Vagina (tissue), 2 donors: Measurements from ENCODE around the gene ARMC9. TPM values are rescaled to one million over a fixed set of nuclear protein-coding genes. Genes with fewer than 3 reads are reported as not detected.

ENCODE experiments used
- DNase-seq, 2 donors: peaks; one replicate each; pipeline ENCODE4 v3.0.0-alpha.2; 2017; ENCODE audit errors: extremely low spot score in 2 of 2
- H3K27ac ChIP-seq: fragments of 200-600 bp; sonication (generic); one replicate; pipeline ENCODE4 v1.5.1; 2019
- H3K27me3 ChIP-seq: fragments of 200-600 bp; sonication (generic); one replicate; pipeline ENCODE4 v1.5.1; 2019
- H3K36me3 ChIP-seq, 2 donors: fragments of 200-600 bp; sonication (generic); one replicate each; pipeline ENCODE4 v1.5.1; 2017 to 2019
- H3K4me1 ChIP-seq: fragments of 200-600 bp; sonication (generic); one replicate; pipeline ENCODE4 v1.5.1; 2019
- H3K4me3 ChIP-seq, 2 donors: fragments of 200-600 bp; sonication (generic); 1 replicate in 1 of 2; 2 replicates in 1 of 2; pipeline ENCODE4 v1.5.1; 2016 to 2019
- H3K9me3 ChIP-seq: fragments of 200-600 bp; sonication (generic); one replicate; pipeline ENCODE4 v1.5.1; 2019
- CTCF ChIP-seq, 3 experiments: fragments of 450-650 bp in 2 of 3; fragments of 200-600 bp in 1 of 3; sonication (generic) in 1 of 3; IDR thresholded peaks; one replicate each; pipeline ENCODE4 v1.5.1; 2017 to 2019; ENCODE audit warnings: antibody characterized with exemption in 3 of 3, mild to moderate bottlenecking in 2 of 3, moderate library complexity in 2 of 3
- POLR2A ChIP-seq, 2 donors: fragments of 450-650 bp; IDR thresholded peaks; one replicate each; pipeline ENCODE4 v1.6.1; 2017; ENCODE audit warnings: antibody characterized with exemption in 2 of 2, mild to moderate bottlenecking in 2 of 2, moderate library complexity in 2 of 2
- POLR2AphosphoS5 ChIP-seq, 2 donors: sonication (generic); formaldehyde crosslinking; IDR thresholded peaks; one replicate each; pipeline ENCODE4 v1.9.0; 2017; ENCODE audit warnings: antibody characterized with exemption in 2 of 2, mild to moderate bottlenecking in 2 of 2, low read depth in 1 of 2; ENCODE audit not compliant: insufficient read depth in 1 of 2
- intact Hi-C: fragments of 100-400 bp; cut with DNase I; formaldehyde crosslinking; loops from one replicate; pipeline ENCODE4 v1.15.1; 2023
- total RNA-seq: library from RNA; depleted of rRNA; stranded (reverse); fragments of >200 nt; gene quantifications from one replicate; pipeline ENCODE4 v1.2.3, GENCODE V29; 2016

ARMC9 gene
- total RNA-seq, 1 donor from 2014 or later = 16.0 TPM

- H3K27ac ChIP-seq = no peak overlapping the region
- TF ChIP-seq POLR2A (IDR thresholded peaks at IDR 0.05) = no peak
- no peak for TF ChIP-seq CTCF (IDR thresholded peaks at IDR 0.05)
- no peak for TF ChIP-seq POLR2AphosphoS5 (IDR thresholded peaks at IDR 0.05; ENCODE audit: insufficient read depth in 1 of 2, low read depth in 1 of 2)
- no peak overlapping the region for H3K4me3 ChIP-seq
- intact Hi-C loops = no loop called here
- no peaks in the 10 kb centered on the region for H3K36me3 ChIP-seq
- H3K27me3 ChIP-seq = no peaks in the 10 kb centered on the region
- H3K4me1 ChIP-seq = no peaks in the 10 kb centered on the region
- no peak for DNase-seq
- no peaks in the 10 kb centered on the region for H3K9me3 ChIP-seq
Observed at GRCh38 chr2:231332872-231333500, 134.6 kb downstream of the ARMC9 start.

- Histone ChIP-seq H3K36me3 (no peaks in the 10 kb centered on the region), H3K27ac (no peak overlapping the region), H3K4me3 (no peak overlapping the region), H3K4me1 (no peaks in the 10 kb centered on the region), H3K9me3 (no peaks in the 10 kb centered on the region), H3K27me3 (no peaks in the 10 kb centered on the region)
- no peak for TF ChIP-seq POLR2A (IDR thresholded peaks at IDR 0.05)
- TF ChIP-seq CTCF (IDR thresholded peaks at IDR 0.05) = no peak
- no peak for TF ChIP-seq POLR2AphosphoS5 (IDR thresholded peaks at IDR 0.05; ENCODE audit: insufficient read depth in 1 of 2, low read depth in 1 of 2)
- DNase-seq = no peak
- intact Hi-C loops = no loop called here
Observed at GRCh38 chr2:231334179-231334930, 135.9 kb downstream of the ARMC9 start.

GRCh38 chr2:231334981-231335380 lies 136.6 kb downstream of the ARMC9 start:
- Histone ChIP-seq H3K9me3 (no peaks in the 10 kb centered on the region), H3K36me3 (no peaks in the 10 kb centered on the region), H3K27me3 (no peaks in the 10 kb centered on the region), H3K4me1 (no peaks in the 10 kb centered on the region), H3K4me3 (no peak overlapping the region), H3K27ac (no peak overlapping the region)
- no peak for DNase-seq
- no peak for TF ChIP-seq POLR2AphosphoS5 (IDR thresholded peaks at IDR 0.05; ENCODE audit: insufficient read depth in 1 of 2, low read depth in 1 of 2)
- no peak for TF ChIP-seq POLR2A (IDR thresholded peaks at IDR 0.05)
- TF ChIP-seq CTCF (IDR thresholded peaks at IDR 0.05) = no peak
- intact Hi-C loops = no loop called here

GRCh38 chr2:231335591-231335990 lies 137.2 kb downstream of the ARMC9 start:
- no peaks in the 10 kb centered on the region for H3K9me3 ChIP-seq
- no peaks in the 10 kb centered on the region for H3K36me3 ChIP-seq
- no peak for DNase-seq
- H3K27me3 ChIP-seq = no peaks in the 10 kb centered on the region
- no peak for TF ChIP-seq POLR2AphosphoS5 (IDR thresholded peaks at IDR 0.05; ENCODE audit: insufficient read depth in 1 of 2, low read depth in 1 of 2)
- no peak for TF ChIP-seq CTCF (IDR thresholded peaks at IDR 0.05)
- H3K4me1 ChIP-seq = no peaks in the 10 kb centered on the region
- H3K4me3 ChIP-seq = no peak overlapping the region
- intact Hi-C loops = no loop called here
- H3K27ac ChIP-seq = no peak overlapping the region

- no peak for TF ChIP-seq POLR2AphosphoS5 (IDR thresholded peaks at IDR 0.05; ENCODE audit: insufficient read depth in 1 of 2, low read depth in 1 of 2)
- TF ChIP-seq POLR2A (IDR thresholded peaks at IDR 0.05) = no peak
- TF ChIP-seq CTCF (IDR thresholded peaks at IDR 0.05) = no peak
- H3K4me3 ChIP-seq = no peak overlapping the region
- no peak for DNase-seq
- H3K36me3 ChIP-seq = no peaks in the 10 kb centered on the region
- H3K9me3 ChIP-seq = no peaks in the 10 kb centered on the region
- no peaks in the 10 kb centered on the region for H3K4me1 ChIP-seq
- H3K27ac ChIP-seq = no peak overlapping the region
- H3K27me3 ChIP-seq = no peaks in the 10 kb centered on the region
- intact Hi-C loops = no loop called here
Observed at GRCh38 chr2:231336236-231336635, 137.8 kb downstream of the ARMC9 start.
